ENCODE results near the gene BHLHE41.
A peak's percentile ranks its signal among the peaks of the same experiment; 100 is the strongest.

DNA sequence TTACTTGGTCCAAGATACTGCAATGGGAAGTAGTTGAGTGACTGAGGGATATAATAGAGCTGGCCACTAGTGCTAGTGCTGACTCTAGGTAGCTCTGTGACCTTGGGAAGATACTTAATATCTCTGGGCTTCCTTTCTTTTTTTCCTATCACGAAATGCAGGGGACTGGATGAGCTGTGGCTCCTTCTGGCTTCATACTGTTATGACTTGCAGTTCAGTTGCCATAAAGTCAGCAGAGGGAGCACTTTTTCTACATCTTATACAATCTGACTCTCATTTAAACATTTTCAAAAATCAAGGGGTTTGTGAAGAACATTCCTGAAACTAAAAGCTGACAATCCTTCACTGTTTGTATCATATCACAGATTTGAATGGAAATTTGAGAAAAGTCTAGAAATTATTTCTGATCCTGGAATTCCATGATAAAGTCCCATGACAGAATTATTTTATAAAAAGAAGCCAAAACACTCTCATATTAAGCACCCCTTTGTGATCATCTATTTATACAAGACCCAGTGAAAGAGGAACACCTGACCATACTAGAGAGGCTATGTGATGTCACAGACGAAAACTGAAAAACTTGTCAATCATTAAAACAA, 5.3 kb downstream of the BHLHE41 start:
- no peak for TF ChIP-seq RFX5 (IDR thresholded peaks at IDR 0.05; ENCODE audit: low read depth, low read length)
- TF ChIP-seq, protein P1, sequence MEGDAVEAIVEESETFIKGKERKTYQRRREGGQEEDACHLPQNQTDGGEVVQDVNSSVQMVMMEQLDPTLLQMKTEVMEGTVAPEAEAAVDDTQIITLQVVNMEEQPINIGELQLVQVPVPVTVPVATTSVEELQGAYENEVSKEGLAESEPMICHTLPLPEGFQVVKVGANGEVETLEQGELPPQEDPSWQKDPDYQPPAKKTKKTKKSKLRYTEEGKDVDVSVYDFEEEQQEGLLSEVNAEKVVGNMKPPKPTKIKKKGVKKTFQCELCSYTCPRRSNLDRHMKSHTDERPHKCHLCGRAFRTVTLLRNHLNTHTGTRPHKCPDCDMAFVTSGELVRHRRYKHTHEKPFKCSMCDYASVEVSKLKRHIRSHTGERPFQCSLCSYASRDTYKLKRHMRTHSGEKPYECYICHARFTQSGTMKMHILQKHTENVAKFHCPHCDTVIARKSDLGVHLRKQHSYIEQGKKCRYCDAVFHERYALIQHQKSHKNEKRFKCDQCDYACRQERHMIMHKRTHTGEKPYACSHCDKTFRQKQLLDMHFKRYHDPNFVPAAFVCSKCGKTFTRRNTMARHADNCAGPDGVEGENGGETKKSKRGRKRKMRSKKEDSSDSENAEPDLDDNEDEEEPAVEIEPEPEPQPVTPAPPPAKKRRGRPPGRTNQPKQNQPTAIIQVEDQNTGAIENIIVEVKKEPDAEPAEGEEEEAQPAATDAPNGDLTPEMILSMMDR (conservative IDR thresholded peaks at IDR 0.05; ENCODE audit: low read depth, low read length): peak; percentile 69
- no peak for TF ChIP-seq CHD1 (IDR thresholded peaks at IDR 0.05; ENCODE audit: low read depth, low read length)
- TF ChIP-seq FOS (IDR thresholded peaks at IDR 0.05; ENCODE audit: low read depth, low read length): no peak
